ENCODE measurements around the gene RASSF8.
"Not testable (repeated sequence)": the region's sequence is repeated elsewhere in the genome, so short reads cannot be mapped to it uniquely, and the experiment has no call there.

Gene RASSF8

DNA sequence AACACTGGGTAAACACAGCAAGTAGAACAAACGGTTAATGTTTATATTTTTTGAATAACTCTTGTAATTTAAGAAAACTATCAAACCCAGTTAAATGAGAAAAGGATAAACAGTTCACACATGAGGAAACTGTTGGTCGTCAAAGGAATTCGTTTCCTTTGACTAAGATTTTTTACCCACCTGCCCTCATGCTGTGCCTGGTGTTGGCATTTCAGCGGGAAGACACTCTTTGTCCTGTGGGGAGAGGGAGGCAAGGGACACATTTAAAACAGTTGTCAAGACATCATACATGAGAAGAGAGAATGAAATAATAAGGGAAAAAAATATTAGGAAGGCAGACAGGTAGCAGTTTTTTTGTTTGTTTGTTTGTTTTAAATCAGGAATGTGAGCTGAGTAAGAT lies 95.9 kb downstream of the RASSF8 start:
- no peak for DNase-seq (ENCODE audit: low spot score)
- TF ChIP-seq CTCF (IDR thresholded peaks at IDR 0.05; ENCODE audit: extremely low read depth, missing control alignments), result no peak

DNA sequence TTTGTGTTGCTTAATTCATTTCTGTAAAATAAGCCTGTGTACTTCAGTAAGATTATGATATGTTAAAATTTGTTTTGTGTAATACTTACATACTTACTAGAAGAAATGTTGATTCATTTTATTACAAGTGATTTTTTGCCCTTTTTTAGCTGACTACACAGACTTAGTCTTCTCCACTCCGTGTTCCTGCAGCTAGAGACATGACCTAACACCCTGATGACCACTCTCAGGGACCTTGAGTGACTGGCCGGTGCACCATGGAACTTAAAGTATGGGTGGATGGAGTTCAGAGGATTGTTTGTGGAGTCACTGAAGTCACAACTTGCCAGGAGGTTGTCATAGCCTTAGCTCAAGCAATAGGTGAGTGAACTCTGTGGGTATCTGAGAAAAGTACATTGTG lies 96.6 kb downstream of the RASSF8 start:
- no peak for TF ChIP-seq CTCF (IDR thresholded peaks at IDR 0.05; ENCODE audit: extremely low read depth, missing control alignments)
- no peak for DNase-seq (ENCODE audit: low spot score)

- no peak for DNase-seq (ENCODE audit: low spot score)
- no peak for TF ChIP-seq CTCF (IDR thresholded peaks at IDR 0.05; ENCODE audit: extremely low read depth, missing control alignments)
These were observed 97.9 kb downstream of the RASSF8 start for GRCh38 chr12:26056335-26056734.

DNA sequence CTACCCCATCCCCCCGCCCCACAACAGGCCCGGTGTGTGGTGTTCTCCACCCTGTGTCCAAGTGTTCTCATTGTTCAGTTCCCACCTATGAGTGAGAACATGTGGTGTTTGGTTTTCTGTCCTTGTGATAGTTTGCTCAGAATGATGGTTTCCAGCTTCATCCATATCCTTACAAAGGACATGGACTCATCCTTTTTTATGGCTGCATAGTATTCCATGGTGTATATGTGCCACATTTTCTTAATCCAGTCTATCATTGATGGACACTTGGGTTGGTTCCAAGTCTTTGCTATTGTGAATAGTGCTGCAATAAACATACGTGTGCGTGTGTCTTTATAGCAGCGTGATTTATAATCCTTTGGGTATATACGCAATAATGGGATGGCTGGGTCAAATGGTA lies 98.8 kb downstream of the RASSF8 start:
- not testable (repeated sequence) for DNase-seq (ENCODE audit: low spot score)

DNA sequence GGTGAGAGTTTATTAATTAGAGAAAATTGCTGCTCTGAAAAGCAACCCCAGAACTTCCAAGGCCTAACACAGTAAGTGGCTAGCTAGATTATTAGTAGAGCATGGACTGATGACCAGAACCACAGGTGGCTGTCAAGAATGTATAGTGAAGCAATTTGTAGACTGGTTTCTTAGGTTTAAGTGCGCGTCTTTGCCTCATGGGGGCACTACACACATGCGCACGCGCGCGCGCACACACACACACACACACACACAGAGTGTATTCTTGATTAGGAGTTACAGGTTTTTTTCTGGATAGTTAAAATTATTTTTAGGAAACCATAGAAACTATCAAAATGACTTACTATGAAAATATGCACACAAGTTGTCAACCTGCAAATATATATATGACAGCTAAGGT lies 99.8 kb downstream of the RASSF8 start:
- TF ChIP-seq CTCF (IDR thresholded peaks at IDR 0.05; ENCODE audit: extremely low read depth, missing control alignments), result no peak
- no peak for DNase-seq (ENCODE audit: low spot score)

DNA sequence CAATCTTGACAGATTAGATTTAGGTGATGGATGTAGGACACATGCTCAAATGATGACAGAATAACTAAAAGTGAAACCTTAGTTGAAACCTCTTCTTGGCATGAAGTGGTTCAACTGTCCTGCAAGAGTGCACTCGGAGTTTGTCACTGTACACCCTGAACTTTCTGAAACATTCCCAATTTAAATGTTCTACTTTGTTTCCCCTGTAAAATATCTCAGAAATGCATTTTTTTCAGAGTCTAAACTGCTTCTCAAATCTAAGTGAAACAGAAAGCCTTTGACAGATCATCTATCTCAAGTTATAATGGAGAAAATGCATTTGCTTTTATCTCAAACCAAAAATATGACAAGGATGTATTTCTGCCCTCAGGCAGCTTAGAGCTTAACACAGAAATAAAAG lies 100.3 kb downstream of the RASSF8 start:
- no peak for DNase-seq (ENCODE audit: low spot score)
- TF ChIP-seq CTCF (IDR thresholded peaks at IDR 0.05; ENCODE audit: extremely low read depth, missing control alignments), result no peak

- DNase-seq (ENCODE audit: low spot score), result no peak
- no peak for TF ChIP-seq CTCF (IDR thresholded peaks at IDR 0.05; ENCODE audit: extremely low read depth, missing control alignments)
These were observed 103.5 kb downstream of the RASSF8 start for GRCh38 chr12:26062006-26062405.

DNA sequence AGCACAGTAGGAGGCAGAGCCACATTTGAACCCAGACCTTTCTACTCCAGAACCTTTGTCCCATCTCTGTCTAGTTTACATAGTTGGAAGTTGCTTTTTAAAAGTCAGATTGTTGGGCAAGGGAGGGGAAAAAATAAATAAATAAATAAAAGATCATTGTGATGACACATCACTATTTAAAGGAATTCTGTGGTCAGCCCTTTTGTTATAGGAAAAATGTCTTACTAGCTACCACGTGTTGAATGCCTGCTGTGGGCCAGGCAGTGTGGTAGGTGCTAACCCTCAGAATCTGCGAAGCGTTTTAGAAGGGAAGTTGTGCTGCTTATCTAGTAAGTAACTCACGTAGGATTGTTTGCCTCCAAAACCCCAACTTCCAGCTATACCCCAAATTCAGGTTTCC lies 104.1 kb downstream of the RASSF8 start:
- no peak for TF ChIP-seq CTCF (IDR thresholded peaks at IDR 0.05; ENCODE audit: extremely low read depth, missing control alignments)
- DNase-seq (ENCODE audit: low spot score), result no peak

All from GM20000 (cell line).